ENCODE data around the gene TBC1D25. TPM values are rescaled to one million over a fixed set of nuclear protein-coding genes. Genes with fewer than 3 reads are reported as not detected.
"Not testable (repeated sequence)": the region's sequence is repeated elsewhere in the genome, so short reads cannot be mapped to it uniquely, and the experiment has no call there.

Gene TBC1D25
- total RNA-seq, 1 donor from 2014 or later: 11.9 TPM

- no peak for DNase-seq (ENCODE audit: low read depth)
Observed at GRCh38 chrX:48515842-48516241, 23.7 kb upstream of the TBC1D25 start.

DNA sequence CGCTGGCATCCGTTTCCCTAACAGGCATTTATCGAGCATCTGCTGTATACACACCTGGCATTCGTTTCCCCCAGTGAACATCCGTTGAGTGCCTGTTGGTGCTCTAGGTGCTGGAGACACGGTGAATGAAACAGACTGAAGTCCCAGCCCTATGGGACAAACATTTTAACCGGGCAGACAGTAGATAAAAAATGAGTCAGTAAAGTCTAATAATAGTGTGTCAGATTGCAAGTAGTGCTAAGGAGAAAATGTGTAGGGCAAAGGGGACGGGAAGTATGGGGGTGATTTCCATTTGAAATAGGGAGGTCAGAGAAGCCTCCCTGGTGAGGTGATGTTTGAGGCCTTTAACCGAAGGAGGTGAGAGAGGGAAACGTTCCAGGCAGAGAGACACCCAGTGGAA, 23.2 kb upstream of the TBC1D25 start:
- DNase-seq (ENCODE audit: low read depth): no peak

DNA sequence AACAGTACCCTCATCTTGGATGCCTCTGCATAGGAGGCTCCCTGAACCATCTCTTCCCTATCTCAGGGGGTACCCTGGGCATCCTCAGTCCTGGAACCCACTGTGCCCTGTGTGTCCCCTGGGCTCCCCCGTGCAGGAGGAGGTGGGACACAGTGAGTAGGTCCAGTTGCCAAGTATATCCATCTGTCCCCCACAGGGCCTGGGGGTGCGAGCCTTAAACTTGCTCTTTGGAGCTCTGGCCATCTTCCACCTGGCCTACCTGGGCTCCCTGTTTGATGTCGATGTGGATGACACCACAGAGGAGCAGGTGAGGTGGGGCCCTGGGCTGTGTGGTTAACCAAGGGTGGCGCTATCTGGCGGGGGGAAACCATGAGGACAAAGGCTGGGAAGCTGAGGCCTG, 22.5 kb upstream of the TBC1D25 start:
- no peak for DNase-seq (ENCODE audit: low read depth)

- not testable (repeated sequence) for DNase-seq (ENCODE audit: low read depth)
Observed at GRCh38 chrX:48519481-48519880, 20.0 kb upstream of the TBC1D25 start.

GRCh38 chrX:48520455-48520854, 19.1 kb upstream of the TBC1D25 start:
- no peak for DNase-seq (ENCODE audit: low read depth)

- no peak for DNase-seq (ENCODE audit: low read depth)
Observed at GRCh38 chrX:48520976-48521352, 18.6 kb upstream of the TBC1D25 start.

DNA sequence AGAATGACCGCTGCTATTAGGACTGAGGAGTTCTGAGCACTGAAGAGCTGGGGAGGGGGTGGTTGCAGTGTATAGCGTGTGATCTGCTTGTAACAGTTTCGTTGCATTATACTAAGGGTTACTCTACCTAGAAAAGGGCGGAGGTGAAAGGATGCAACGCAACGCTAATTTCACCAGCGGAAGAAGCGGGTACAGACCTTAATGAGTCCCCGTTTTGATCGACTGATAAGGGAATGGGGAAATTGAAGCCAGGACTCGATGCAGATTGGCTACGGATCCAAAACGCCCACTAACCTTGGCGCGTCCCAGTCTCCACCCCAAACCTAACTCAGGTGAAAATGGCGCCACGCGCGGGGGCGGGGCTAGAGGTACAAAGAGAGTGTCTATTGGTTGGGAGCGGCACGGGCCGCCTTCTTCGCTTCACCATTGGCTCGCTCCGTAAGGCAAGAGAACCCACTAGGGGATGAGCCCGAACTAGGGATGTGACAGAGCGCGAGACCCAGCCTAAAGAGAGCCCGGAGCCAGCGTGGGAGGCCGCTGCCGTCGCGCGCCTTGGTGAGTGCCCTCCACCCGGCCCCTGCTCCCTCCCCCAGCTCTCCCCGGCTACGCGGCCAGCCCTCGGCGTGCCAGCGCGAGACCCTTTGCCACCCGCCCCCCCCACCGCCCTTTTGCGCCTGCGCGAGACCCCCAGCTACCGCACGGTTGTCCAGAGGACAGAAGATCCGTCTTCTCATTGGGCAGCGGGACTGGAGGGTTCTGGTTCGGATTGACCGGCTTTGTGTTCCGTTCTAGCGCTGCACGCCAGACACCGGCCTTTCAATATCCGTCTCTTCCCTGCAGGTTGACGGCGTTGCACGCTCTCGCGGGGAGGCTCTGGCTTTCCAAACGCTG, 17.9 kb upstream of the TBC1D25 start, which contains the start of gene EBP:
Gene EBP (plus strand): TSS at position 456 of the 891 bp plus-strand sequence. CDS start 1,964 bp downstream, outside the sequence.
- DNase-seq (ENCODE audit: low read depth): peak; percentile 79

DNA sequence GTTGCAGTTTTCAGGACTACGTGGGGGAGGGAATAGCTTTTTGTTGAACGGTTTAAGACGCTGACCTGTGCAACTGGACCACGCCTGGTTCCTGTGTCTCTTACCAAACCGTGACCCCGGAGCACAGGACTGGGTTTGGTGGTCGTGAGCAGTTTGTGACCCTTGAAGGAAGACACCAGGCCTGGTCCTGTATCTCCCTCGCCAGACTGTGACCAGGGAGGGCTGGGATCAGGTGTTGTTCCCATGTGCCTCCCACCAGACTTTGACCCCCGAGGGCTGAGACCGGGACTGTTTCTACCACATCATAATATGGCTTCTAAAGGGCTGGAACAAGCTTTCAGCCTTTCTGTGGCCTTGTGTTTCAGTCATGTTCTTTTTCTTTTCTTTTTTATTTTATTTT, 17.2 kb upstream of the TBC1D25 start:
- no peak for DNase-seq (ENCODE audit: low read depth)

- DNase-seq (ENCODE audit: low read depth): no peak
Observed at GRCh38 chrX:48523682-48524081, 15.8 kb upstream of the TBC1D25 start.

GRCh38 chrX:48525853-48526252, 13.7 kb upstream of the TBC1D25 start:
- DNase-seq (ENCODE audit: low read depth): not testable (repeated sequence)

DNA sequence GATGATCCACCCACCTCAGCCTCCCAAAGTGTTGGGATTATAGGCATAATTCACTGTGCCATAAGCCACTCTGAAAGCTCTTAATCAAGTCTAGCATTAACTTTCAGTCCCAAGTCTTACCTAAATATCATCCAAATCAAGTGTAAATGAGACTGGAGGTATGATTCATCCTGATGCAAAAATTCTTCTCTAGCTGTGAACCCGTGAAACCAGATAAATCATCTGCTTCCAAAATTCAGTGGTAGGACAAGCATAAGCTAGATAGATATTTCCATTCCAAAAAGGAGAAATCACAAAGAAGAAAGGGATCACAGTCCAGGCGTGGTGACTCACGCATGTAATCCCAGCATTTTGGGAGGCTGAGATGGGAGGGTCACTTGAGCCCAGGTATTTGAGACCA, 8.8 kb upstream of the TBC1D25 start:
- DNase-seq (ENCODE audit: low read depth): no peak

DNA sequence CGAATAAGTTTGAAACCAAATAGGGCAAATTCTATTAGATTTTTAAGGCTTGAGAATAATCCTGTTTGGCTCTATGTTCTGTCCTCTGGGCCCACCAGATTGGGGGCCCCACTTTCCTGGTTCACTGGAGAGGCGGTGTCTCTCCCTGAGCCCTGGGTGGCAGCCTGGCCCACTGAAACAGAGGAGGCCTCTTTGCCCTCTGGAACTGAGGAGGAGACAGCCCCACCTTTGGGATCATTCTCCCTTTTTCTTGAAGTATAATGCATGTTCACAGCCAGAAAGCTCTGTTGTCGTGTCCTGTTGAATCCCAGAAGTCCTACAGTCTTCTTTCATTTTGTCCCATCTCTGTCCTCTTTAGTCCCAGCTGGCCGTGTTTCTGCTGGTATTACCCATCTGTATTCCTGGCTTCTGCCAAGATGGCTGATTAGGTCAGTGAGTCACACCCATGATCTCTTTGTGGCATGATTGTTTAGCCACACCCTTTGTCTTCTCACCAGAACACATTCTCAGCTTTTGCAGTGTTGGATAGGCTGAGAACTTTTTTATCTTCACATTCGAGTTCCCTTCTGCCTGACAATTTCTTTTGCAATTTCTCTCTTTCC, 8.1 kb upstream of the TBC1D25 start:
- peak; percentile 77 for DNase-seq (ENCODE audit: low read depth)

- DNase-seq (ENCODE audit: low read depth): no peak
Observed at GRCh38 chrX:48532161-48532560, 7.4 kb upstream of the TBC1D25 start.

DNA sequence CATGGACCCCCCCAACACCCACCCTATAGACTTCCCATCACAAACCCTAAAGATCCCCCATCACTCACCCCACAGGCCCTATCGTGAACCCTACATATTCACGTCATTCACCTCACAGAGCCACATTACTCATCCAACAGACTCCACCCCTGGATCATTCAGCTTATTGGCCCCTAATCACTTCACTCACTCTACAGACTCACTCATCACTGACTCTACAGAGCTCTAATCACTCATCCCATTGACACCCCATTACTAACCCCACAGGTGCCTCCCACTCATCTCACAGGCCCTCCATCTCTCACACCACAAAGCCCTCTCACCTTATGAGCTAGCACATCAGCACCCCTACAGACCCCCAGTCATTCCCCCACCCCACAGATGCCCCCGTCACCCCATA, 6.3 kb upstream of the TBC1D25 start:
- no peak for DNase-seq (ENCODE audit: low read depth)

DNA sequence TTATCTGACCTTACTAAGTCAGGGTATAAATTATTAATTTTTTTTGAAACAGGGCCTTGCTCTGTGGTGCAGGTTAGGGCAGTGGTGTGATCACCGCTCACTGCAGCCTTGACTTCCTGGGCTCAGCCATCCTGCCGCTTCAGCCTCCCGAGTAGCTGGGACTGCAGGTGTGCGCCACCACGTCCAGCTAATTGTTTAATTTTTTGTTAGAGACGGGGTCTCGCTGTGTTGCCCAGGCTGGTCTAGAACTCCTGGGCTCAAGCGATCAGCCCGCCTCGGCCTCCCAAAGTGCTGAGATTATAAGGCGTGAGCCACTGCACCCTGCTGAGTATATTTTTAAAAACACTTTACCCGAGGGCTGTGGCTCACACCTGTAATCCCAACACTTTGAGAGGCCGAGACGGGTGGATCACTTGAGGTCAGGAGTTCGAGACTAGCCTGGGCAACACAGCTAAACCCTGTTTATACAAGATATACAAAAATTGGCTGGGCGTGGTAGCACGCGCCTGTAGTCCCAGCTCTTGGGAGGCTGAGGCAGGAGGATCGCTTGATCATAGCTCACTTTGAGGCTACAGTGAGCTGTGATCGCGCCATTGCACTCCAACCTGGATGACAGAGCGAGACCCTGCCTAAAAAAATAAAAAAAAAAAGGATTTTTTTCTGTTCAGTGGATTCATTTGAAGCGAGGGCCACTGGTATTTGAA, 721 bp upstream of the TBC1D25 start:
- no peak for DNase-seq (ENCODE audit: low read depth)

GRCh38 chrX:48540028-48540375, 488 bp downstream of the TBC1D25 start:
- peak; percentile 31 for DNase-seq (ENCODE audit: low read depth)

- DNase-seq (ENCODE audit: low read depth): peak; percentile 11
Observed at GRCh38 chrX:48540480-48540879, 966 bp downstream of the TBC1D25 start.

DNA sequence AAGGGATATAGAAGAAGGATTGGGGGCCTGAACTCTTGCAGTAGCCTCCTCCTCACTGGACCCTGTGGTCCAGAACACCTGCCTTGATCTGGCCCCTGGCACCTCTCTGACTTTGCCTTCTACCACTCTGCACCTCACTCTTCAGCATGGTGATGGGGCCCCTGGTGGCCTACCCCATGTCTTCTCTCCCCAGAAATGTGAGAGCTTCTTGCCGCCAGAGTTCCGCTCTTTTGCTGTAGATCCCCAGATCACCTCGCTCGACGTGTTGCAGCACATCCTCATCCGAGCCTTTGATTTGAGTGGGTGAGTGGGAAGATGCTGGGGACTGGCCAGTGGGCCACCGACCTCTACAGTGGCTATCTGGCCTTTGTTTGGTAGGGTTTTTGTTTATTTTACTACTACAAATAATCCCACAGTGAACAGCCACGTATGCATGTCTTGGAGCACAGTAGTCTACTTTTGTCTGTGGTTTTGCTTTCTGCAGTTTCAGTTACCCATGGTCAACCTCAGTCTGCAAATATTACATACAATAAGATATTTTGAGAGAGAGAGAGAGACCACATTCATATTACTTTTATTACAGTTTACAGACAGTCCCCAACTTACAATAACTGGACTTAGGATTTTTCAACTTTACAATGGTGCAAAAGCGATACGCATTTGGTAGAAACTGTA, 1.8 kb downstream of the TBC1D25 start:
- DNase-seq (ENCODE audit: low read depth): no peak

DNA sequence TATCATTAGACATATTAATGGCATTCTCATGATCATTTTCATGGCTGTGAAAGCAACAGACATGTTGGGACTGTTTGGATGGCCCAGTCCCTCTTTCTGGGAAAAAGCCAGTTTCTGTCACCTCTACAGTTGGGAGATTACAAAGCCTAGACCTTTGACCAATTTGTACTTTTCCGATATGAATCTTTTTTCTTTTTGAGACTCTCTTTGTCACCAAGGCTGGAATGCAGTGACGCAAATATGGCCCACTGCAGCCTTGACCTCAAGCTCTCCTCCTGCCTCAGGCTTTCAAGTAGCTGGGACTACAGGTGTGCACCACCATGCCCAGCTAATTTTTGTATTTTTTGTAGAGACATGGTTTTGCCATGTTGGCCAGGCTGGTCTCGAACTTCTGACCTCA, 9.4 kb downstream of the TBC1D25 start:
- DNase-seq (ENCODE audit: low read depth): no peak

DNA sequence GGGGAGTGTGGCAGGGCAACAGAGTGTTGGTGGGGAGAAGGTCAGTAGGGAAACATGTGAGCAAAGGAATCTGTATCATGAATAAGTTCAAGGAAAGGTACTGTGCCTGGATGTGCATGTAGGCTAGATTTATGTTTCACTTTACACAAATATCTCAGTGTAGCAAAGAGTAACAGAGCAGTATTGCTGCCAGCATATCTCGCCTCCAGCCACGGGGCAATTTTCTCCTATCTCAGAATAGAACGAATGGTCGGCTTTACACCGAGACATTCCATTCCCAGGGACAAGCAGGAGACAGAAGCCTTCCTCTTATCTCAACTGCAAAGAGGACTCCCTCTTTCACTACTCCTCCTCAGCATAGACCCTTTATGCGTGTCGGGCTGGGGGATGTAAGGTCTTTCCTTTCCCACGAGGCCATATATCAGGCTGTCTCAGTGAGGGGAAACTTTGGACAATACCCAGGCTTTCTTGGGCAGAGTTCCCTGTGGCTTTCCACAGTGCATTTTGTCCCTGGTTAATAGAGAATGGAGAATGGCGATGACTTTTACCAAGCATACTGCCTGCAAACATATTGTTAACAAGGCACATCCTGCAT, 16.3 kb downstream of the TBC1D25 start:
- DNase-seq (ENCODE audit: low read depth): not testable (repeated sequence)

GRCh38 chrX:48558271-48558670, 18.8 kb downstream of the TBC1D25 start:
- DNase-seq (ENCODE audit: low read depth): peak; percentile 80

- DNase-seq (ENCODE audit: low read depth): no peak
Observed at GRCh38 chrX:48559636-48560035, 20.1 kb downstream of the TBC1D25 start.
